HCT116 (cell line): ENCODE data around the gene USP7. TPM values are rescaled to one million over a fixed set of nuclear protein-coding genes. Genes with fewer than 3 reads are reported as not detected.

Experiments
- ATAC-seq: fragments of 200-7000 bp; cut with Tn5 transposase; 2 replicates; pipeline ENCODE4 v1.9.1; 2020; ENCODE audit warnings: mild to moderate bottlenecking, moderate library complexity
- BruUV-seq: library from RNA; stranded (reverse); fragments of 400-500 nt; replicated peaks from 2 replicates; lab custom pipeline; 2021; lab: Mats Ljungman, UMichigan
- CTCF ChIA-PET: fragments of 300-600 bp; sonication (Branson Sonifier 250); formaldehyde crosslinking; loops from one replicate; lab custom pipeline; 2021; ENCODE audit warnings: antibody characterized with exemption; lab: Charles Lee
- POLR2A ChIA-PET: fragments of 300-600, 350-600 bp; sonication (Branson Sonifier 250); formaldehyde crosslinking; loops from one replicate; lab custom pipeline; 2021; ENCODE audit warnings: antibody characterized with exemption; lab: Charles Lee
- RAD21 ChIA-PET, 2 experiments: fragments of 300-600 bp; sonication (Branson Sonifier 250); formaldehyde crosslinking; loops; one replicate each; lab custom pipeline; 2023; ENCODE audit warnings: low total read pairs in 2 of 2; ENCODE audit not compliant: uncharacterized antibody in 2 of 2, unreplicated experiment in 2 of 2, low non-redundant PET in 1 of 2; lab: Charles Lee
- DNase-seq: peaks from one replicate; pipeline ENCODE4 v3.0.0-alpha.2; 2010; ENCODE audit warnings: low read depth, low spot score
- H2AFZ ChIP-seq: fragments of 200-600 bp; shearing (Covaris generic), sonication (generic); 2 replicates; pipeline ENCODE4 v1.6.1; 2017; ENCODE audit warnings: low read depth, mixed run types, mixed read lengths, antibody characterized with exemption, low read length; ENCODE audit not compliant: poor library complexity, severe bottlenecking
- H3K27ac ChIP-seq: 2 replicates; pipeline ENCODE4 v1.5.1; 2012; ENCODE audit warnings: low read depth, low read length
- H3K27me3 ChIP-seq: fragments of 200-600 bp; sonication (generic); 2 replicates; pipeline ENCODE4 v1.6.1; 2016; ENCODE audit warnings: mixed run types, low read length, mixed read lengths; ENCODE audit not compliant: insufficient read depth
- H3K36me3 ChIP-seq, 2 experiments: fragments of 200-500 bp in 1 of 2; fragments of 200-600 bp in 1 of 2; sonication (Bioruptor generic) in 1 of 2; sonication (generic) in 1 of 2; 2 replicates each; pipeline versions ENCODE4 v1.5.1 to v1.6.1; 2014 to 2016; ENCODE audit warnings: low read length in 2 of 2, inconsistent platforms in 1 of 2, mixed read lengths in 1 of 2, mixed run types in 1 of 2; ENCODE audit not compliant: insufficient read depth in 2 of 2, control insufficient read depth in 1 of 2
- H3K4me1 ChIP-seq, 2 experiments: fragments of 200-600 bp in 1 of 2; sonication (generic) in 1 of 2; 2 replicates each; pipeline versions ENCODE4 v1.5.1 to v1.6.1; 2012 to 2017; ENCODE audit warnings: low read length in 2 of 2, inconsistent platforms in 1 of 2, mild to moderate bottlenecking in 1 of 2, mixed read lengths in 1 of 2, mixed run types in 1 of 2, moderate library complexity in 1 of 2; ENCODE audit not compliant: insufficient read depth in 2 of 2, control insufficient read depth in 1 of 2
- H3K4me2 ChIP-seq: fragments of 200-600 bp; sonication (generic); 2 replicates; pipeline ENCODE4 v1.6.1; 2017; ENCODE audit warnings: mixed run types, low read length, mixed read lengths
- H3K4me3 ChIP-seq, 2 experiments: fragments of 200-600 bp in 1 of 2; sonication (generic) in 1 of 2; replicated peaks in 1 of 2; 2 replicates each; pipeline ENCODE4 v1.5.1; 2011 to 2016; ENCODE audit warnings: low read length in 2 of 2, control low read depth in 1 of 2, low read depth in 1 of 2, mild to moderate bottlenecking in 1 of 2, mixed read lengths in 1 of 2, mixed run types in 1 of 2
- H3K79me2 ChIP-seq: fragments of 200-600 bp; sonication (generic); 2 replicates; pipeline ENCODE4 v1.6.1; 2017; ENCODE audit warnings: mild to moderate bottlenecking, mixed run types, low read length, moderate library complexity, mixed read lengths; ENCODE audit not compliant: insufficient read depth
- H3K9ac ChIP-seq: fragments of 200-600 bp; sonication (generic); 2 replicates; pipeline ENCODE4 v1.6.1; 2016; ENCODE audit warnings: low read length, mixed read lengths
- H3K9me2 ChIP-seq: fragments of 200-600 bp; sonication (generic), shearing (Covaris generic); 2 replicates; pipeline ENCODE4 v1.6.1; 2017; ENCODE audit warnings: mixed run types, mild to moderate bottlenecking, moderate library complexity; ENCODE audit not compliant: insufficient read depth
- H3K9me3 ChIP-seq, 2 experiments: fragments of 200-500 bp in 1 of 2; fragments of 200-600 bp in 1 of 2; sonication (Bioruptor generic) in 1 of 2; sonication (generic) in 1 of 2; 2 replicates each; pipeline ENCODE4 v1.6.1; 2014 to 2017; ENCODE audit warnings: low read length in 2 of 2, mixed read lengths in 2 of 2, inconsistent platforms in 1 of 2, low read depth in 1 of 2, mild to moderate bottlenecking in 1 of 2, mixed run types in 1 of 2, moderate library complexity in 1 of 2; ENCODE audit not compliant: control insufficient read depth in 1 of 2, insufficient read depth in 1 of 2
- H4K20me1 ChIP-seq: fragments of 200-600 bp; sonication (generic), shearing (Covaris generic); 2 replicates; pipeline ENCODE4 v1.6.1; 2017; ENCODE audit warnings: mixed run types, mild to moderate bottlenecking, moderate library complexity; ENCODE audit not compliant: insufficient read depth
- ATF3 ChIP-seq: IDR thresholded peaks from 2 replicates; pipeline ENCODE4 v1.6.1; 2012
- CBX3 ChIP-seq: IDR thresholded peaks from 2 replicates; pipeline ENCODE4 v1.6.1; 2012; ENCODE audit warnings: low read depth
- CTCF ChIP-seq, 3 experiments: fragments of 200-600 bp in 1 of 3; sonication (generic) in 1 of 3; IDR thresholded peaks in 2 of 3; conservative IDR thresholded peaks in 1 of 3; 2 replicates each; pipeline ENCODE4 v1.5.1; 2012 to 2017; ENCODE audit warnings: low read depth in 2 of 3, low read length in 2 of 3, antibody characterized with exemption in 1 of 3, borderline replicate concordance in 1 of 3, control low read depth in 1 of 3, mild to moderate bottlenecking in 1 of 3, mixed read lengths in 1 of 3, mixed run types in 1 of 3, moderate library complexity in 1 of 3; ENCODE audit not compliant: insufficient read depth in 1 of 3
- EGR1 ChIP-seq: IDR thresholded peaks from 2 replicates; pipeline ENCODE4 v1.6.1; 2012; ENCODE audit warnings: low read depth
- ELF1 ChIP-seq: IDR thresholded peaks from 2 replicates; pipeline ENCODE4 v1.6.1; 2012; ENCODE audit warnings: low read depth, borderline replicate concordance
- FOSL1 ChIP-seq: IDR thresholded peaks from 2 replicates; pipeline ENCODE4 v1.6.1; 2012; ENCODE audit warnings: low read depth
- POLR2A ChIP-seq: IDR thresholded peaks from 2 replicates; pipeline ENCODE4 v1.7.0; 2011; ENCODE audit warnings: borderline replicate concordance; ENCODE audit not compliant: insufficient read depth, insufficient read length; ENCODE audit errors: extremely low read depth
- POLR2AphosphoS5 ChIP-seq: IDR thresholded peaks from 2 replicates; pipeline ENCODE4 v1.6.1; 2011; ENCODE audit warnings: mild to moderate bottlenecking, low read depth, low read length, moderate library complexity
- RAD21 ChIP-seq: IDR thresholded peaks from 2 replicates; pipeline ENCODE4 v1.6.1; 2012; ENCODE audit warnings: low read depth, mild to moderate bottlenecking
- REST ChIP-seq: IDR thresholded peaks from 2 replicates; pipeline ENCODE4 v1.6.1; 2012; ENCODE audit warnings: low read depth
- SP1 ChIP-seq: IDR thresholded peaks from 2 replicates; pipeline ENCODE4 v1.6.1; 2012; ENCODE audit warnings: low read depth
- SRF ChIP-seq: IDR thresholded peaks from 2 replicates; pipeline ENCODE4 v1.6.1; 2012; ENCODE audit warnings: low read depth
- TCF7L2 ChIP-seq: IDR thresholded peaks from 2 replicates; pipeline ENCODE4 v1.7.0; 2011; ENCODE audit warnings: borderline replicate concordance, inconsistent platforms; ENCODE audit not compliant: insufficient read depth, insufficient read length; ENCODE audit errors: extremely low read depth
- YY1 ChIP-seq: IDR thresholded peaks from 2 replicates; pipeline ENCODE4 v1.6.1; 2011; ENCODE audit warnings: low read length, low read depth, moderate library complexity, mild to moderate bottlenecking; ENCODE audit not compliant: insufficient replicate concordance; ENCODE audit errors: extremely low read depth
- ZFX ChIP-seq: fragments of 450-650 bp; IDR thresholded peaks from 2 replicates; pipeline ENCODE4 v1.6.1; 2017
- ZNF274 ChIP-seq: fragments of 200-500 bp; sonication (Bioruptor generic); IDR thresholded peaks from 2 replicates; pipeline ENCODE4 v1.6.1; 2014; ENCODE audit warnings: mild to moderate bottlenecking, low read depth, low read length, inconsistent platforms
- intact Hi-C: fragments of 100-400 bp; cut with micrococcal nuclease; formaldehyde crosslinking; loops from 2 replicates; pipeline ENCODE4 v1.10.0; 2022
- total RNA-seq: library from RNA; stranded (reverse); gene quantifications from one replicate; pipeline ENCODE4 v1.2.1, GENCODE V29; 2021; ENCODE audit not compliant: unreplicated experiment

USP7 gene
- total RNA-seq, 1 experiment from 2014 or later, result 154 TPM

- no peaks in the 10 kb centered on the region for H3K9me2 ChIP-seq
- H3K27me3 ChIP-seq, result no peaks in the 10 kb centered on the region
- no peaks in the 10 kb centered on the region for H3K9me3 ChIP-seq
- H3K4me1 ChIP-seq, result no peaks in the 10 kb centered on the region
- intact Hi-C loops, result no loop called here
- no peak overlapping the region for H2AFZ ChIP-seq
- peaks cover 99% of the 10 kb centered on the region for H3K79me2 ChIP-seq
- RAD21 ChIA-PET, result no interaction called here
- DNase-seq (no peak), ATAC-seq (no peak)
- H3K4me3 ChIP-seq, result no peak overlapping the region
- CTCF ChIA-PET, result no interaction called here
- peaks cover 46% of the 10 kb centered on the region; the same call in 1 of the 2 replicates for H4K20me1 ChIP-seq
- BruUV-seq, result no TSS peak
- H3K9ac ChIP-seq, result no peak overlapping the region
- no peak overlapping the region for H3K4me2 ChIP-seq
- POLR2A ChIA-PET, result no interaction called here
- peaks cover 11 to 22% of the 10 kb centered on the region in 2 experiments; a peak in 3 of 4 replicates for H3K36me3 ChIP-seq
- H3K27ac ChIP-seq, result no peak overlapping the region
- TF ChIP-seq SP1 (no peak), CBX3 (no peak), REST (no peak), ATF3 (no peak), FOSL1 (no peak), EGR1 (no peak), ZNF274 (no peak), ELF1 (no peak), ZFX (no peak), RAD21 (no peak), TCF7L2 (no peak), POLR2A (no peak), POLR2AphosphoS5 (no peak), CTCF (IDR thresholded peaks at IDR 0.05 in 2 of 3, conservative IDR thresholded peaks at IDR 0.05 in 1 of 3; ENCODE audit: borderline replicate concordance in 1 of 3, insufficient read depth in 1 of 3, low read depth in 2 of 3, low read length in 2 of 3) (no peak), SRF (no peak), YY1 (no peak)
These were observed 34.5 kb downstream of the USP7 start for GRCh38 chr16:8929086-8929748.
